NOMO-1 treated with dmso at 0.1 percent for 144 hours (cell line): ENCODE data around the gene OCSTAMP.

Experiments
- DNase-seq: peaks from one replicate; lab custom pipeline; 2025; ENCODE audit not compliant: unreplicated experiment; lab: John Stamatoyannopoulos, UW

The OCSTAMP gene

GRCh38 chr20:46573788-46574584, 23.5 kb upstream of the OCSTAMP start:
- no peak for DNase-seq

- no peak for DNase-seq
Measured at GRCh38 chr20:46573234-46573633, 22.8 kb upstream of the OCSTAMP start.

- DNase-seq = no peak
Measured at GRCh38 chr20:46572790-46573189, 22.3 kb upstream of the OCSTAMP start.

GRCh38 chr20:46572153-46572552, 21.7 kb upstream of the OCSTAMP start:
- DNase-seq = no peak

GRCh38 chr20:46571418-46571817, 21.0 kb upstream of the OCSTAMP start:
- DNase-seq = no peak

GRCh38 chr20:46570956-46571355, 20.5 kb upstream of the OCSTAMP start:
- no peak for DNase-seq

- DNase-seq = no peak
Measured at GRCh38 chr20:46569961-46570360, 19.5 kb upstream of the OCSTAMP start.

GRCh38 chr20:46568570-46569129, 18.2 kb upstream of the OCSTAMP start:
- no peak for DNase-seq

- no peak for DNase-seq
Measured at GRCh38 chr20:46566125-46566524, 15.7 kb upstream of the OCSTAMP start.

- no peak for DNase-seq
Measured at GRCh38 chr20:46564241-46564957, 13.9 kb upstream of the OCSTAMP start.

GRCh38 chr20:46563860-46564221, 13.4 kb upstream of the OCSTAMP start:
- no peak for DNase-seq

- no peak for DNase-seq
Measured at GRCh38 chr20:46563170-46563859, 12.9 kb upstream of the OCSTAMP start.

GRCh38 chr20:46562373-46563169, 12.1 kb upstream of the OCSTAMP start:
- peak; percentile 43 for DNase-seq

- no peak for DNase-seq
Measured at GRCh38 chr20:46562009-46562372, 11.5 kb upstream of the OCSTAMP start.

- DNase-seq = no peak
Measured at GRCh38 chr20:46559685-46560440, 9.4 kb upstream of the OCSTAMP start.

GRCh38 chr20:46559001-46559400, 8.5 kb upstream of the OCSTAMP start:
- no peak for DNase-seq

- no peak for DNase-seq
Measured at GRCh38 chr20:46558511-46558959, 8.1 kb upstream of the OCSTAMP start.

GRCh38 chr20:46557231-46557956, 6.9 kb upstream of the OCSTAMP start:
- DNase-seq = no peak

- no peak for DNase-seq
Measured at GRCh38 chr20:46555370-46555956, 5.0 kb upstream of the OCSTAMP start.
